Astrocyte of the hippocampus (primary cell): ENCODE measurements around the gene ST14.
"Not testable (repeated sequence)": the region's sequence is repeated elsewhere in the genome, so short reads cannot be mapped to it uniquely, and the experiment has no call there.

ENCODE experiments used
- DNase-seq: peaks from one replicate; pipeline ENCODE4 v3.0.0; 2011; ENCODE audit warnings: low read depth, low spot score

Gene ST14

GRCh38 chr11:130163346-130164220 is 4.0 kb downstream of the ST14 start:
- DNase-seq, result no peak

GRCh38 chr11:130164221-130164570 is 4.6 kb downstream of the ST14 start:
- no peak for DNase-seq

- no peak for DNase-seq
Measured at GRCh38 chr11:130165601-130166456, 6.2 kb downstream of the ST14 start.

GRCh38 chr11:130166457-130166784 is 6.8 kb downstream of the ST14 start:
- DNase-seq, result peak; percentile 82

GRCh38 chr11:130167146-130167545 is 7.6 kb downstream of the ST14 start:
- DNase-seq, result no peak

GRCh38 chr11:130168105-130168504 is 8.5 kb downstream of the ST14 start:
- no peak for DNase-seq

- no peak for DNase-seq
Measured at GRCh38 chr11:130170345-130170744, 10.8 kb downstream of the ST14 start.

DNA sequence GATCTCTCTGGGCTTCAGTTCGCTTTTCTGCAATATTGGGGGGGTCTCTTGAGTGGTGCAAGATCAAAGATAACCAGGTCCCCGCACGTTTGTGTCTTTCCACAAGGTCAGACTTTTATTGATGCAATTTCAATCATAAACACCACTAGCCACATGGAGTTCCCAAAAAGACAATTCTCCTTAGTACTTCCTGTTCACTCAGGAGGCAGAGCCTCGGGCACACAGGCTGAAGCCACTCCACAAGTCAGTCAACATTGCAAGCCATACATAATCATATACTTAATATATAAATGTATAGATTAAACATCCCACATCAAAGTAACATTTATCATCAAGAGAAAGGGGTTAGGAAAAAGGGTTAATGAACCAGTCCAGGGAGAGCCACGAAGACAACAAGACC is 12.0 kb downstream of the ST14 start:
- DNase-seq, result no peak

DNA sequence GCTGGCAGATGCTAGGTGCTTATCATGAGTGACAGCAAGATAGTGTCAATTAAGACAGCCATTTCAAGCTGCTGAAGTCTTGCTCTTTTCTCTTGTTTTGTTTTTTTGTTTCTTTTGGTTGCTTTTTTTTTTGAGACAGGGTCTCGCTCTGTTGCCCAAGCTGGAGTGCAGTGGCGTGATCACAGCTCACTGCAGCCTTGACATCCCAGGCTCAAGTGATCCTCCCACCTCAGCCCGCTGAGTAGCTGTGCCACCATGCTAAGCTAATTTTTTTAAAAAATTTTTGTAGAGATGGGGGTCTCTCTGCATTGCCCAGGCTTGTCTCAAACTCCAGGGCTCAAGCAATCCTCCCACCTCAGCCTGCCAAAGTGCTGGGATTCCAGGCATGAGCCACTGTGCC is 12.4 kb downstream of the ST14 start:
- DNase-seq, result not testable (repeated sequence)

DNA sequence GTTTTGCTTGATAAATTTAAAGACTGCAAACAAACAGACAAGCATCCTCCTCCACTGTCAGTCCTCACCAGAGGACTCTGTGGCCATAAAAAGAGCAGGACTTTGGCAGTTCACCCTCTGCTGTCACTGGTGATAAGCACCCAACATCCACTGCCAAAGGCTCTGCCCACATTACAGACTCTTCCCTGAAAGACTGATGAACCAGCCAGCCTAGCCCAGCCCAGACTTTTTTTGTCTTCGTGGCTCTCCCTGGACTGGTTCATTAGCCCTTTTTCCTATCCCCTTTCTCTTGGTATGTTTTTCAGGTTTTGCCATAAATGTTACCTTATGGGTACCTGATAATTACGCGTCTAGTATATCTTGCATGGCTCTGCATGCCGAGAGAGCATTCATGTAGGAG is 15.1 kb downstream of the ST14 start:
- no peak for DNase-seq

DNA sequence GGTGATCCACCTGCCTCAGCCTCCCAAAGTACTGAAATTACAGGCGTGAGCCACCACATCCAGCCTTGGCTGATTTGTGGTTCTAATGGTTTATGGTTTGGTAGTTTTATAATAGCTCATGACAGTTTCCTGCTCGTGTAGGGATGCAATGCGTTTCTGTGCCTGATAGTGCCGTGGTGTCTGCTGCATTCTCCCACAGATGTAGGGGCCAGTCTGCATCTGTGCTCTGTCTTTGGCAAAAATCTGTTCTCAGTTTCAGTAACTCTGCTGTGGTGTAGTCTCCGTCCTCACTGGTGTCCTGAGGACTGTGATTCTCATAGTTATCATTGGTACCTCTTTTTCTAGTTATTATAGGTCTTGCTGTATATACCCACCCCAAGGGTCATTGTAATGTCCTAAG is 16.3 kb downstream of the ST14 start:
- no peak for DNase-seq

GRCh38 chr11:130177782-130178181 is 18.2 kb downstream of the ST14 start:
- DNase-seq, result no peak

DNA sequence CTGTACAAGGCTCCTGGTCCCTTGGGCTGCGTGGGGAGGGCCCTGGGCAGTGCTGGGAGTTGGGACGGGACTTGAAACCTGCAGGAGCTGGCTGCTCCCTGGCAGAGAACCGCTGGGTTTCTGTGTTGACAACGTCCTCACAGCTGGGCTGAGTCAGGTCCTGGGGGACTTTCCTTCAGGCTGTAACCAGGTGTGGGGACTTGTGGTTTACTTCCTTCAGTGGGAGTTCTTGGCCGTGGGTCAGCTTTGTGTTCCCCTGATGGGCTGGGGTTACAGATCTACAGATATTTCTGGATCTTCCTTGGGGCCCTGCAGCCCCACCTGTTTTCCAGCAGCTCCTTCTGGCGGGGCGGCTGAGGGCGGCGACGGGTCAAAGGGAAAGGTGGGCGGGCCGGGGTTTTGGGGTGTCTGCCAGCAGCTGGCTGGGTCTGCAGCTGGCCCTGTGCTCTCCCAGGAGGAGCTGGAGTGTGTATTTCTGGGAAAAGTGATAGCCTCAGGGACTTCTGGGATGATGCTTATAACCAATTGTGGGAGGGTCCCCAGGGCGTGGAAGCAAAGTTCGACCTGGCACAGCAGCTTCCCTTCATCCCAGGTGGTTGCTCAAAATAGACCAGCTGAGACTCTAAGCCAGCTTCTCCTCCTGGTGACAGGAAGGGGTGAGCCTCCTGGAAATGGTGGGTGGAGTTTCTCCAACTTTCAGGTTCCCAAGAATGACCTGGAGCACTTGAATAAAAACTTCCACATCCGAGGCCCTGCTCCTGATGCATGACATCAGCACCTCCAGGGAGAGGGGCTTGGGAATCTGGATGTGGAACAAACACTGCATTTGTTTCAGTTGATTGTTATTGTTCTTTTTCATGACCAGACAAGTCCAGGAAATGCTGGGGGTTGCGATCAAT is 19.1 kb downstream of the ST14 start:
- DNase-seq, result no peak

GRCh38 chr11:130179396-130180306 is 20.1 kb downstream of the ST14 start:
- no peak for DNase-seq

DNA sequence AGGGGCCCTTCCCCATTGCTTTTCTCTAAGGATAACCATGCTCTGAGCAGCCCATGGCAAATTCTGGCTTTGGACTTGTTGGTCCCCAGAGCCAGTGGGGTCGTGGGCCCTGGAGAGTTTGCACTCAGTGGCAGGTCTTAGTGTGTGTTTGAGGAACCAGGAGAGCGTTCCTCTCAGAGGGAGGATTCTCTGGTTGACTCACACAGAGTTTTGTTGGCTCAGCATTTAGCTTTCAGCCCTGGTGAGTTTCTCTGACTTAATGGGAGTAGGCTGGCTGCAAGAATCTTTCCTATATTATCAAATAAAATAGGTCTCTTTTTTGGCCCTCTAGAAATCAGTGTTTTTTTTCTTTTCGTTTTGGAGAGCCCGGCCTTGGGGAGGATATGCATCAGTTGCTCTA is 20.9 kb downstream of the ST14 start:
- DNase-seq, result no peak

DNA sequence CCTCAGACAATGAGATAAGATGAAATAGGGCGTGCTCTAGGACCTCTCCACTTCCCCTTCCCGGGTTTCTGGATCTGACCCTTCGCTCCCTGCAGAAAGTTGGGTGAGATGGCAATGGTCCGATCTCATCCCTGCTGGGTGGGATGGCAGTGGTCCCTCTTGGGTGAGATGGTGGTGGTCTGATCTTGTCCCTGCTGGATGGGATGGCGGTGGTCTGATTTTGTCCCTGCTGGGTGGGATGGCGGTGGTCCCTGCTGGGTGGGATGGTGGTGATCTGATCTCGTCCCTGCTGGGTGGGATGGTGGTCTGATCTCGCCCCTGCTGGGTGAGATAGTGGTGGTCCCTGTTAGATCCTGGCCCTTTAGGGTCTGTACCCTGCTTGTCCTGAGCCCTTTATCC is 21.3 kb downstream of the ST14 start:
- DNase-seq, result no peak

GRCh38 chr11:130181295-130182272 is 22.0 kb downstream of the ST14 start:
- peak; percentile 14 for DNase-seq

GRCh38 chr11:130183878-130184610 is 24.5 kb downstream of the ST14 start:
- no peak for DNase-seq

DNA sequence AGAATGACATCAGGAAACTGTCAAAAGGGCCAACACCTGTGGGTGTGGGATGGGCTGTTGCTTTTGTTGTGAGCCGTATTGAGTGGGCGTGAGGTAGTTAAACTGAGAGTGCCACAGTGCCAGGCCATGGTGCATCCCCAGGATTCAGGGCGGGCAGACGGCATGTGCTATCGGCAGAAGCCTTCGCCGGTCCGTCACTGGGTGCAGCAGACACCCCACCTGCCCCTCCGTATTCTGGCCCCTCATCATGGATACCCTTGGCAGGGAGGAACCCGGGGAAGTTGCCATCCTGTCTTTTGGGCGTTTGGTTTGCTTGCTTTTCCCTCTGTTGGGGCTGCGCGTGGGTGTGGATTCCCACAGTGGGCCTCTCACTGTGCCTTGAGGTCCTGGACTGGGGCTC is 27.5 kb downstream of the ST14 start:
- DNase-seq, result no peak
